Vagina (tissue), 2 donors: ENCODE results near the gene SLK. TPM values are rescaled to one million over a fixed set of nuclear protein-coding genes. Genes with fewer than 3 reads are reported as not detected.

Experiments used
- DNase-seq, 2 donors: peaks; one replicate each; pipeline ENCODE4 v3.0.0-alpha.2; 2017; ENCODE audit errors: extremely low spot score in 2 of 2
- H3K27ac ChIP-seq: fragments of 200-600 bp; sonication (generic); one replicate; pipeline ENCODE4 v1.5.1; 2019
- H3K27me3 ChIP-seq: fragments of 200-600 bp; sonication (generic); one replicate; pipeline ENCODE4 v1.5.1; 2019
- H3K36me3 ChIP-seq, 2 donors: fragments of 200-600 bp; sonication (generic); one replicate each; pipeline ENCODE4 v1.5.1; 2017 to 2019
- H3K4me1 ChIP-seq: fragments of 200-600 bp; sonication (generic); one replicate; pipeline ENCODE4 v1.5.1; 2019
- H3K4me3 ChIP-seq, 2 donors: fragments of 200-600 bp; sonication (generic); 1 replicate in 1 of 2; 2 replicates in 1 of 2; pipeline ENCODE4 v1.5.1; 2016 to 2019
- H3K9me3 ChIP-seq: fragments of 200-600 bp; sonication (generic); one replicate; pipeline ENCODE4 v1.5.1; 2019
- POLR2A ChIP-seq, 2 donors: fragments of 450-650 bp; IDR thresholded peaks; one replicate each; pipeline ENCODE4 v1.6.1; 2017; ENCODE audit warnings: antibody characterized with exemption in 2 of 2, mild to moderate bottlenecking in 2 of 2, moderate library complexity in 2 of 2
- POLR2AphosphoS5 ChIP-seq, 2 donors: sonication (generic); formaldehyde crosslinking; IDR thresholded peaks; one replicate each; pipeline ENCODE4 v1.9.0; 2017; ENCODE audit warnings: antibody characterized with exemption in 2 of 2, mild to moderate bottlenecking in 2 of 2, low read depth in 1 of 2; ENCODE audit not compliant: insufficient read depth in 1 of 2
- intact Hi-C: fragments of 100-400 bp; cut with DNase I; formaldehyde crosslinking; loops from one replicate; pipeline ENCODE4 v1.15.1; 2023
- total RNA-seq: library from RNA; depleted of rRNA; stranded (reverse); fragments of >200 nt; gene quantifications from one replicate; pipeline ENCODE4 v1.2.3, GENCODE V29; 2016
- TF ChIP-seq, protein P1 (sequence below), 3 experiments: fragments of 450-650 bp in 2 of 3; fragments of 200-600 bp in 1 of 3; sonication (generic) in 1 of 3; IDR thresholded peaks; one replicate each; pipeline ENCODE4 v1.5.1; 2017 to 2019; ENCODE audit warnings: antibody characterized with exemption in 3 of 3, mild to moderate bottlenecking in 2 of 3, moderate library complexity in 2 of 3

SLK gene
- total RNA-seq, 1 donor from 2014 or later, result 50.1 TPM

- H3K36me3 ChIP-seq, result no peaks in the 10 kb centered on the region
- H3K9me3 ChIP-seq, result no peaks in the 10 kb centered on the region
- peaks cover 69% of the 10 kb centered on the region for H3K4me1 ChIP-seq
- H3K4me3 ChIP-seq, result no peak overlapping the region
- intact Hi-C loops, result no loop called here
- no peaks in the 10 kb centered on the region for H3K27me3 ChIP-seq
- no peak overlapping the region for H3K27ac ChIP-seq
- DNase-seq, result no peak
- TF ChIP-seq POLR2AphosphoS5 (IDR thresholded peaks at IDR 0.05; ENCODE audit: insufficient read depth in 1 of 2, low read depth in 1 of 2), result no peak
- no peak for TF ChIP-seq POLR2A (IDR thresholded peaks at IDR 0.05)
- TF ChIP-seq, protein P1, sequence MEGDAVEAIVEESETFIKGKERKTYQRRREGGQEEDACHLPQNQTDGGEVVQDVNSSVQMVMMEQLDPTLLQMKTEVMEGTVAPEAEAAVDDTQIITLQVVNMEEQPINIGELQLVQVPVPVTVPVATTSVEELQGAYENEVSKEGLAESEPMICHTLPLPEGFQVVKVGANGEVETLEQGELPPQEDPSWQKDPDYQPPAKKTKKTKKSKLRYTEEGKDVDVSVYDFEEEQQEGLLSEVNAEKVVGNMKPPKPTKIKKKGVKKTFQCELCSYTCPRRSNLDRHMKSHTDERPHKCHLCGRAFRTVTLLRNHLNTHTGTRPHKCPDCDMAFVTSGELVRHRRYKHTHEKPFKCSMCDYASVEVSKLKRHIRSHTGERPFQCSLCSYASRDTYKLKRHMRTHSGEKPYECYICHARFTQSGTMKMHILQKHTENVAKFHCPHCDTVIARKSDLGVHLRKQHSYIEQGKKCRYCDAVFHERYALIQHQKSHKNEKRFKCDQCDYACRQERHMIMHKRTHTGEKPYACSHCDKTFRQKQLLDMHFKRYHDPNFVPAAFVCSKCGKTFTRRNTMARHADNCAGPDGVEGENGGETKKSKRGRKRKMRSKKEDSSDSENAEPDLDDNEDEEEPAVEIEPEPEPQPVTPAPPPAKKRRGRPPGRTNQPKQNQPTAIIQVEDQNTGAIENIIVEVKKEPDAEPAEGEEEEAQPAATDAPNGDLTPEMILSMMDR (IDR thresholded peaks at IDR 0.05), result no peak
These were observed 8.2 kb downstream of the SLK start for GRCh38 chr10:103975169-103975568.

DNA sequence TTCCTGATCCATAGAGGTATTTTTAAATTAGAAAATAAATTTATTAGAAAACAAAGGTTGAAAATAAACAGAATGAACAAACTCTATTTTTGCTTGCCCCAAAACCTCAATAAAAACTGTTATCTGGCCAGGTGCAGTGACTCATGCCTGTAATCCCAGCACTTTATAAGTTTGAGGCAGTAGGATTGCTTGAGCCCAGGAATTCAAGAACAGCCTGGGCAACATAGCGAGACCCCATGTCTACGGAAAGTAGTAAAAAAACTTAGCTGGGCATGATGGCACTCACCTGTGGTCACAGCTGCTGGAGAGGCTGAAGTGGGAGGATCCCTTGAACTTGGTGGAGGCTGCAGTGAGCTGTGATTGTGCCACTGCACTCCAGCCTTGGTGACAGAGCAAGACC lies 10.3 kb downstream of the SLK start:
- intact Hi-C loops, result no loop called here
- no peaks in the 10 kb centered on the region for H3K27me3 ChIP-seq
- no peak overlapping the region for H3K27ac ChIP-seq
- DNase-seq, result no peak
- no peaks in the 10 kb centered on the region for H3K36me3 ChIP-seq
- TF ChIP-seq POLR2AphosphoS5 (IDR thresholded peaks at IDR 0.05; ENCODE audit: insufficient read depth in 1 of 2, low read depth in 1 of 2), result no peak
- no peak for TF ChIP-seq POLR2A (IDR thresholded peaks at IDR 0.05)
- TF ChIP-seq, protein P1 (IDR thresholded peaks at IDR 0.05), result no peak
- H3K9me3 ChIP-seq, result no peaks in the 10 kb centered on the region
- H3K4me1 ChIP-seq, result peaks cover 52% of the 10 kb centered on the region
- no peak overlapping the region for H3K4me3 ChIP-seq

GRCh38 chr10:103979530-103979929 lies 12.6 kb downstream of the SLK start:
- Histone ChIP-seq H3K27me3 (no peaks in the 10 kb centered on the region), H3K27ac (no peak overlapping the region), H3K4me1 (peaks cover 66% of the 10 kb centered on the region), H3K4me3 (no peak overlapping the region), H3K9me3 (no peaks in the 10 kb centered on the region), H3K36me3 (no peaks in the 10 kb centered on the region)
- TF ChIP-seq POLR2A (IDR thresholded peaks at IDR 0.05) (no peak), POLR2AphosphoS5 (IDR thresholded peaks at IDR 0.05; ENCODE audit: insufficient read depth in 1 of 2, low read depth in 1 of 2) (no peak)
- TF ChIP-seq, protein P1 (IDR thresholded peaks at IDR 0.05), result no peak
- intact Hi-C loops, result no loop called here
- DNase-seq, result no peak

- H3K27ac ChIP-seq, result no peak overlapping the region
- intact Hi-C loops, result no loop called here
- H3K27me3 ChIP-seq, result no peaks in the 10 kb centered on the region
- H3K4me3 ChIP-seq, result no peak overlapping the region
- H3K4me1 ChIP-seq, result peaks cover 74% of the 10 kb centered on the region
- no peaks in the 10 kb centered on the region for H3K9me3 ChIP-seq
- no peak for DNase-seq
- no peaks in the 10 kb centered on the region for H3K36me3 ChIP-seq
- TF ChIP-seq POLR2AphosphoS5 (IDR thresholded peaks at IDR 0.05; ENCODE audit: insufficient read depth in 1 of 2, low read depth in 1 of 2), result no peak
- TF ChIP-seq POLR2A (IDR thresholded peaks at IDR 0.05), result no peak
- TF ChIP-seq, protein P1 (IDR thresholded peaks at IDR 0.05), result no peak
These were observed 13.5 kb downstream of the SLK start for GRCh38 chr10:103980288-103980906.

DNA sequence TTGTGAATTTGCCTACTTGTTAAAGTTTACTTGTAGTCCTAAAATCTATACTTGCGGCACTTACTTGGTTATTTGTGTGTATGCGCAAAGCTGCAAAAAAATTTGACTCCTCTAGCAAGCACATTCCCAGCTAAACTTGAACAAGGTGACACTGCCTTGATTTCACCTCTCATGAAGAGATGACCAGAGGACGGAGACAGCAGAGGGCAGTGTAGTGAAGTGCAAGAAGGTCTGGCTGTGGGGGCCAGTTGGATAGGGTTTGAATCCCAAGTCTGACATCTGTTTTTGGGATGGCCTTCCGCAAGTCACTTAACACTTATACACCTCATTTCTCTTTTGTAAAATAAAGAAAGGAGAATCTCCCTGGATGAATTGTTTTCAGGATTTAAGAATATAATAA lies 15.7 kb downstream of the SLK start:
- Histone ChIP-seq H3K4me1 (peaks cover 73% of the 10 kb centered on the region), H3K4me3 (no peak overlapping the region), H3K27me3 (no peaks in the 10 kb centered on the region), H3K9me3 (no peaks in the 10 kb centered on the region), H3K36me3 (no peaks in the 10 kb centered on the region), H3K27ac (no peak overlapping the region)
- intact Hi-C loops, result no loop called here
- DNase-seq, result no peak
- TF ChIP-seq, protein P1 (IDR thresholded peaks at IDR 0.05), result no peak
- TF ChIP-seq POLR2AphosphoS5 (IDR thresholded peaks at IDR 0.05; ENCODE audit: insufficient read depth in 1 of 2, low read depth in 1 of 2) (no peak), POLR2A (IDR thresholded peaks at IDR 0.05) (no peak)
